A673 (cell line): Measurements from ENCODE around the gene TAS2R7. TPM values are rescaled to one million over a fixed set of nuclear protein-coding genes. Genes with fewer than 3 reads are reported as not detected.

Experiments used
- BruUV-seq: library from RNA; stranded (reverse); fragments of 400-500 nt; replicated peaks from 2 replicates; lab custom pipeline; 2021; lab: Mats Ljungman, UMichigan
- CTCF ChIA-PET: fragments of 300-600 bp; sonication (Branson Sonifier 250); formaldehyde crosslinking; loops from one replicate; lab custom pipeline; 2022; ENCODE audit warnings: antibody characterized with exemption; lab: Charles Lee
- POLR2A ChIA-PET: fragments of 300-600 bp; sonication (Branson Sonifier 250); formaldehyde crosslinking; loops from one replicate; lab custom pipeline; 2022; ENCODE audit warnings: antibody characterized with exemption; ENCODE audit not compliant: low non-redundant PET; lab: Charles Lee
- DNase-seq: peaks from one replicate; pipeline ENCODE4 v3.0.0-alpha.2; 2015; ENCODE audit warnings: low spot score
- H3K27ac ChIP-seq: fragments of 200-600 bp; sonication (generic); 2 replicates; pipeline ENCODE4 v1.5.1; 2016; ENCODE audit warnings: mixed run types, low read depth, mild to moderate bottlenecking, mixed read lengths, antibody characterized with exemption, low read length; ENCODE audit not compliant: poor library complexity, severe bottlenecking
- H3K27me3 ChIP-seq: fragments of 200-600 bp; sonication (generic); replicated peaks from 2 replicates; pipeline ENCODE4 v1.6.1; 2017; ENCODE audit warnings: mixed run types, low read depth, mild to moderate bottlenecking, mixed read lengths, antibody characterized with exemption, low read length; ENCODE audit not compliant: insufficient read depth, poor library complexity
- H3K36me3 ChIP-seq: fragments of 200-600 bp; sonication (generic); 2 replicates; pipeline ENCODE4 v1.6.1; 2016; ENCODE audit warnings: mixed run types, mild to moderate bottlenecking, mixed read lengths, antibody characterized with exemption, low read length; ENCODE audit not compliant: insufficient read depth, poor library complexity, severe bottlenecking
- H3K4me1 ChIP-seq: fragments of 200-600 bp; sonication (generic); 2 replicates; pipeline ENCODE4 v1.6.1; 2017; ENCODE audit warnings: mixed run types, mild to moderate bottlenecking, mixed read lengths, antibody characterized with exemption, low read length; ENCODE audit not compliant: insufficient read depth, poor library complexity, severe bottlenecking
- H3K4me3 ChIP-seq: fragments of 200-600 bp; sonication (generic); 2 replicates; pipeline ENCODE4 v1.5.1; 2016; ENCODE audit warnings: low read depth, mixed run types, mild to moderate bottlenecking, mixed read lengths, low read length; ENCODE audit not compliant: poor library complexity, severe bottlenecking
- H3K9me3 ChIP-seq: fragments of 200-600 bp; sonication (generic); 2 replicates; pipeline ENCODE4 v1.6.1; 2016; ENCODE audit warnings: mixed run types, low read depth, mild to moderate bottlenecking, mixed read lengths, antibody characterized with exemption, low read length; ENCODE audit not compliant: poor library complexity, severe bottlenecking
- EZH2 ChIP-seq: fragments of 200-600 bp; sonication (generic); IDR thresholded peaks from 2 replicates; pipeline ENCODE4 v1.6.1; 2017; ENCODE audit warnings: borderline replicate concordance, low read depth, mild to moderate bottlenecking, mixed read lengths, antibody characterized with exemption, low read length; ENCODE audit not compliant: poor library complexity, severe bottlenecking
- intact Hi-C: fragments of 100-400 bp; cut with micrococcal nuclease; formaldehyde crosslinking; loops from one replicate; pipeline ENCODE4 v1.10.0; 2022; ENCODE audit not compliant: unreplicated experiment
- total RNA-seq: library from RNA; stranded (reverse); gene quantifications from 2 replicates; pipeline ENCODE4 v1.2.3, GENCODE V29; 2021
- TF ChIP-seq, protein P1 (sequence below): fragments of 300-800, 200-600 bp; sonication (generic); conservative IDR thresholded peaks from 2 replicates; pipeline ENCODE4 v1.5.1; 2017; ENCODE audit warnings: low read depth, mild to moderate bottlenecking, antibody characterized with exemption, low read length, moderate library complexity, mixed read lengths

The TAS2R7 gene
- total RNA-seq, 1 experiment from 2014 or later, result not detected

DNA sequence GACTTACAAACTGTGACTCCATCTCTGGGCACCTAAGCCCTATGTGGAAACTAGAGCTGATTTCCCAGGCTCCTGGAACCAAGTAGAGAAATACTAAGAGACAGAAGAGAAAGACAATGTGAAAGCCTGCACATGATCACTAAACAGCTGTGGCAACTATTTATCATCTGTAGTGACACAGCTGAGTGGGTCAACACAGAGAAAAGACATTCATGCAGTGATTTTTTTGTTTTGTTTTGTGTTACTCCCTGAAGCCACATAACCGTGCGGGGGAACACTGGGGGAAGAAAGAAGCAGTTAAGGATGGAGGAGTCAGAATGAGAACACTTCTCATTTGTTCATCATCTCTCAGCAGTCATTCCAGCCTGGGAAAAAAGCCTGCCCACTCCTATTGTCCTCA, 45.3 kb upstream of the TAS2R7 start:
- POLR2A ChIA-PET, result no interaction called here
- H3K27ac ChIP-seq, result no peak overlapping the region
- no peak for TF ChIP-seq EZH2
- TF ChIP-seq, protein P1, sequence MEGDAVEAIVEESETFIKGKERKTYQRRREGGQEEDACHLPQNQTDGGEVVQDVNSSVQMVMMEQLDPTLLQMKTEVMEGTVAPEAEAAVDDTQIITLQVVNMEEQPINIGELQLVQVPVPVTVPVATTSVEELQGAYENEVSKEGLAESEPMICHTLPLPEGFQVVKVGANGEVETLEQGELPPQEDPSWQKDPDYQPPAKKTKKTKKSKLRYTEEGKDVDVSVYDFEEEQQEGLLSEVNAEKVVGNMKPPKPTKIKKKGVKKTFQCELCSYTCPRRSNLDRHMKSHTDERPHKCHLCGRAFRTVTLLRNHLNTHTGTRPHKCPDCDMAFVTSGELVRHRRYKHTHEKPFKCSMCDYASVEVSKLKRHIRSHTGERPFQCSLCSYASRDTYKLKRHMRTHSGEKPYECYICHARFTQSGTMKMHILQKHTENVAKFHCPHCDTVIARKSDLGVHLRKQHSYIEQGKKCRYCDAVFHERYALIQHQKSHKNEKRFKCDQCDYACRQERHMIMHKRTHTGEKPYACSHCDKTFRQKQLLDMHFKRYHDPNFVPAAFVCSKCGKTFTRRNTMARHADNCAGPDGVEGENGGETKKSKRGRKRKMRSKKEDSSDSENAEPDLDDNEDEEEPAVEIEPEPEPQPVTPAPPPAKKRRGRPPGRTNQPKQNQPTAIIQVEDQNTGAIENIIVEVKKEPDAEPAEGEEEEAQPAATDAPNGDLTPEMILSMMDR, result no peak
- CTCF ChIA-PET, result no interaction called here
- no TSS peak for BruUV-seq
- H3K36me3 ChIP-seq, result no peaks in the 10 kb centered on the region
- no peak overlapping the region for H3K4me3 ChIP-seq
- H3K4me1 ChIP-seq, result no peaks in the 10 kb centered on the region
- intact Hi-C loops, result no loop called here
- DNase-seq, result no peak
- no peaks in the 10 kb centered on the region for H3K9me3 ChIP-seq
- H3K27me3 ChIP-seq, result no peaks in the 10 kb centered on the region

DNA sequence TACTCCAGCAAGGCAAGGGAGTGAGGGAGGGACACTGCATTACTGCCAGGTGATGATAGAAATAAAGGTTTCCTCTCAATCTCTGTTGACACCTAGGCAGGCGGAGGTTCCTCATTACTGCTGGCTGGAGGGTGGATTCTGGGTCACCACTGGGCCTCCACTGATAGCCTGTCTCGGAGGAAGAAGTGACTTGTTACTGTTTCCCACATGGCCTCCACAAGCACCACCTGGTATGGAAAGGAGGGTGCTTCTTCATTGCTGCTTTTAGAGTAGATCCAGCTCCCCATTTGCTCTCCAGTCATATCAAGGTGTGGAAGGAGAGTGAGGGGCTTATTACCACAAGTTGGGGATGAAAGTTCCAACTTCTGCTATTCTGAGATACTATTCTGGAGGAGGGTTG, 40.4 kb upstream of the TAS2R7 start:
- Histone ChIP-seq H3K9me3 (no peaks in the 10 kb centered on the region), H3K36me3 (no peaks in the 10 kb centered on the region), H3K27ac (no peak overlapping the region), H3K27me3 (no peaks in the 10 kb centered on the region), H3K4me3 (no peak overlapping the region), H3K4me1 (no peaks in the 10 kb centered on the region)
- no TSS peak for BruUV-seq
- POLR2A ChIA-PET, result no interaction called here
- CTCF ChIA-PET, result no interaction called here
- DNase-seq, result no peak
- TF ChIP-seq, protein P1, result no peak
- no peak for TF ChIP-seq EZH2
- intact Hi-C loops, result no loop called here

DNA sequence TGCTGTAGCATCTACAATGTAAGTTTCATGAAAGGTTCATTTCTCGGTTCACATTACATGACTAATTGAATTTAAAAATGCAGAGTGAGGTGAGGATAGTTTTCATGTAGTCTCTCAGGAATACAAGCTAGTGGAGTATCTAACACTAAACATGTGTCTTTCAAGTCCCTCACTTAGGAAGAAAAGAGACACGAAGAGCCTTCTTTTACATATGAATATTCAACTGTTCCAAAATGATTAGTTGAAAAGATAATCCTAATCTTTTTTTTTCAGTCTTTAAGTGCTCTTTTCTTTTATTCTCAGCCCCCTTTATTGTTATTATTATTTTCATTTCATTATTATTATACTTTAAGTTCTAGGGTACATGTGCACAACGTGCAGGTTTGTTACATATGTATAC, 36.0 kb upstream of the TAS2R7 start:
- H3K4me1 ChIP-seq, result no peaks in the 10 kb centered on the region
- TF ChIP-seq, protein P1, result no peak
- no peak for TF ChIP-seq EZH2
- intact Hi-C loops, result no loop called here
- no TSS peak for BruUV-seq
- POLR2A ChIA-PET, result no interaction called here
- DNase-seq, result no peak
- H3K4me3 ChIP-seq, result no peak overlapping the region
- H3K9me3 ChIP-seq, result no peaks in the 10 kb centered on the region
- CTCF ChIA-PET, result no interaction called here
- H3K27ac ChIP-seq, result no peak overlapping the region
- H3K36me3 ChIP-seq, result no peaks in the 10 kb centered on the region
- H3K27me3 ChIP-seq, result no peaks in the 10 kb centered on the region
